Measurements from ENCODE around the gene CABS1.

Gene CABS1

DNA sequence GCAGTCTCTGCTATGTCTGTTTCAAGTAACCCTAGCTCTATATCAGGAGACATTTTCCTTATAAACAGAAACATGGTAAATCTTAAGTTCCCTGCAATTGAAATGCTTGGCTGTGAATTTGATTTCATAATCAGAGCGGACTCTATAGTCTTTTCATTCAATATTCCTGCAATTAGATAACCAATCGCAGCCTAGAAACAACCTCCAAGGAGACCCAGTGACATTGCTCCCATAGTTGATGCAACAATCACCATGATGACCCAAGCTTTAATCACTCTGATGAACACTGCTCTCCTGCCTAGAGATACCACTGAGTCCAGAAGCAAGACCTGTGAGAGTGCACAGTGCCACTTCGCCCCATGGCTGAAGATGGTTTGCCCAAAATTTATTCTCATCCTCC, at the start of gene CABS1:
TSS of gene CABS1 (plus strand) at position 301 of the 400 bp plus-strand sequence. CDS start at position 360, 59 bp downstream.
- ChIA-PET CTCF (no interaction called here), POLR2A (no interaction called here)
- TF ChIP-seq, protein P1, sequence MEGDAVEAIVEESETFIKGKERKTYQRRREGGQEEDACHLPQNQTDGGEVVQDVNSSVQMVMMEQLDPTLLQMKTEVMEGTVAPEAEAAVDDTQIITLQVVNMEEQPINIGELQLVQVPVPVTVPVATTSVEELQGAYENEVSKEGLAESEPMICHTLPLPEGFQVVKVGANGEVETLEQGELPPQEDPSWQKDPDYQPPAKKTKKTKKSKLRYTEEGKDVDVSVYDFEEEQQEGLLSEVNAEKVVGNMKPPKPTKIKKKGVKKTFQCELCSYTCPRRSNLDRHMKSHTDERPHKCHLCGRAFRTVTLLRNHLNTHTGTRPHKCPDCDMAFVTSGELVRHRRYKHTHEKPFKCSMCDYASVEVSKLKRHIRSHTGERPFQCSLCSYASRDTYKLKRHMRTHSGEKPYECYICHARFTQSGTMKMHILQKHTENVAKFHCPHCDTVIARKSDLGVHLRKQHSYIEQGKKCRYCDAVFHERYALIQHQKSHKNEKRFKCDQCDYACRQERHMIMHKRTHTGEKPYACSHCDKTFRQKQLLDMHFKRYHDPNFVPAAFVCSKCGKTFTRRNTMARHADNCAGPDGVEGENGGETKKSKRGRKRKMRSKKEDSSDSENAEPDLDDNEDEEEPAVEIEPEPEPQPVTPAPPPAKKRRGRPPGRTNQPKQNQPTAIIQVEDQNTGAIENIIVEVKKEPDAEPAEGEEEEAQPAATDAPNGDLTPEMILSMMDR (IDR thresholded peaks at IDR 0.05; ENCODE audit: insufficient read depth, low read length, missing control alignments): no peak
- no peak within 1 kb of the TSS for H3K4me3 ChIP-seq (ENCODE audit: low read depth, low read length)
- no peak for DNase-seq (ENCODE audit: low read depth, low spot score)

DNA sequence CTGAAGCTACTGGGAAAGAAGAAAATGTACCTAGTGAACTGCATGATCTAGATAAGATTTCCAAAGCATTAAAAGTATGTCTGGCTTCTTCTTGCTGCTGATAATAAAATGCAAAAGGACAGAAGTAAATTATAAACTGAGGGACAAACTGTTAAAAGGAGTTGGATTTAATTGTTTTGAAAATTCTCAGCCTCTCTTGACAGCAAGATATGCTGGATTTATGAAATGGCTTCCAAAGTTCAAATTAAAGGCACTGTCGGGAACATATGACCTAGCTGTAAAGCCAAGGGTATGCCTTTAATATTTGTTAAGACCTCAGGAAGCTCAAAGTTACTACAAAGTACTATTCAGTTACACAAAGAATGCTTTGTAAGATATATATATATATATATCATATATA, 46.1 kb upstream of the CABS1 start:
- POLR2A ChIA-PET: no interaction called here

DNA sequence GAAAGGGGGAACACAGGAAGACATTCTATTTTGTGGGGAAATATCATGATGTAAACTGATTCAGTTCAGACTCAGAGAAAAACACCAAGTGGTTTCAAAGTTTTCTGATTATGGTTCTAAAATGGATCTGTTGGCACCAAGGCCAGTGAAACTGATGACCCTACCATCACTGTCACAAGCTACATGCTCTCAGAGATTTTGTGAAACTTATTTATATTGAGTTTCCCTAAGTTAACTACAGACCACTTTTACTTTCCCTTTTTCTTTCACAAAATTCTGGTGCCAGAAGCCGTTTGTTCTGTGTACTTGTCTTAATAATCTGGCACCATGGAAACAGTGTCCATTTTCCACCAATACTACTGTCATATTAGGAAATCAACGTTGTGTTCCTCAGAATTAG, 43.4 kb upstream of the CABS1 start:
- ChIA-PET CTCF (no interaction called here), POLR2A (no interaction called here)
- no peak for DNase-seq (ENCODE audit: low read depth, low spot score)
- TF ChIP-seq, protein P1 (IDR thresholded peaks at IDR 0.05; ENCODE audit: insufficient read depth, low read length, missing control alignments): no peak
- no peak overlapping the region for H3K4me3 ChIP-seq (ENCODE audit: low read depth, low read length)

More for the DNA sequence above, 46.1 kb upstream of the CABS1 start:
- DNase-seq (ENCODE audit: low read depth, low spot score): no peak
- TF ChIP-seq, protein P1 (IDR thresholded peaks at IDR 0.05; ENCODE audit: insufficient read depth, low read length, missing control alignments): no peak
- H3K4me3 ChIP-seq (ENCODE audit: low read depth, low read length): no peak overlapping the region
- CTCF ChIA-PET: no interaction called here

DNA sequence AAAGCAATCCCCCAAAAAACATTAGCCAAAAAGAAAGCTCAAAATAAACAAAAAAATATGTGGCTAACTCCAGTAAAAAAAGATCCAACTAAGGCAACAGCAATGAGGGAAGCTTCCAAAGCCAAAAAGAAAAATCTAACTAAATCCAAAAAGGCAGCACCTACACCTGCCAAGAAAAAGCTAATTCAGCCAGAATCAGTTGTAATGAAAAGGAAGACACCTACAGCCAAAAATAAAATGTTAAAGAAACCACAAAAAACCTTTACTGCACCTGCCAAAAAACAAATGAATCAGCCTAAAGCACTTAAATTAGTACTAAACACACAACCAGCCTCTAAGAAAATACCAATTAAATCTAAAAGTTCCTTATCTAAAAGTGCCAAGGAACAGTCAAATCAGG, 37.2 kb upstream of the CABS1 start:
- ChIA-PET POLR2A (no interaction called here), CTCF (no interaction called here)
- no peak for DNase-seq (ENCODE audit: low read depth, low spot score)
- TF ChIP-seq, protein P1 (IDR thresholded peaks at IDR 0.05; ENCODE audit: insufficient read depth, low read length, missing control alignments): no peak
- H3K4me3 ChIP-seq (ENCODE audit: low read depth, low read length): no peak overlapping the region

DNA sequence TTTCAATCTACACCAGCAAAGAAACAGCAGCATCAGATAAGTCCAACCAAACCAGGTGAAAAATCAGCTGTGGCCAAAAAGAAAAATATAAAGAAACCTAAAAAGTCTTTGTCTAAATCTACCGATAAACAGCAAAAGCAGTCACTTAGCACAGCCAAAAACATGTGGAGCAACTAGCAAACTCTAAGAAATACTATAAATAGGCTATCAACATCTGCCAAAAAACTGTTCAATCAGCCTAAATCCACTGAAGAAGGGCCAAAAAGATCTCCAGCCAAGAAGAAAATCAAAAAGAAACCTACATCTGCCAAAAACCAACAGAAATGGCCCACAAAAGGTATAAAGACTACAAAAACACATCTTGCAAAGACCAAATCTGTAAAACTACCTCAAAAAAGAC, 36.7 kb upstream of the CABS1 start:
- CTCF ChIA-PET: no interaction called here
- H3K4me3 ChIP-seq (ENCODE audit: low read depth, low read length): no peak overlapping the region
- POLR2A ChIA-PET: no interaction called here
- DNase-seq (ENCODE audit: low read depth, low spot score): no peak
- TF ChIP-seq, protein P1 (IDR thresholded peaks at IDR 0.05; ENCODE audit: insufficient read depth, low read length, missing control alignments): no peak

DNA sequence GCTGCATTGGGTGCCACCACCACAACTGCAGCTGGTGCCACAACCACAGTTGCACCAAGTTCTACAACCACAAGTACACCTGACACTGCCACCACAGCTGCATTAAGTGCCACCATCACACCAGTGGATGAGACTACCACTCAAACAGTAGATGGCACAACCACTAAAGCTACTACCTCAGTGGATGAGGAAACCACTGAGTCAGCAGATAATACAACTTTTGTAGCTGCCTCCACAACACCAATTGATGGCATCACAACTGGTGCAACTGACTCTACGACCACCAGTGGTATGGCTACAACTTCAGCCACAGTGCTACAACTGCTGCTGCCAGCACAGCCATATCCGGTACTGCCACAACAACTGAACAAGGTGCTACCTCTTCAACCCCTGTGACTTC, 35.1 kb upstream of the CABS1 start:
- no peak overlapping the region for H3K4me3 ChIP-seq (ENCODE audit: low read depth, low read length)
- ChIA-PET POLR2A (no interaction called here), CTCF (no interaction called here)
- TF ChIP-seq, protein P1 (IDR thresholded peaks at IDR 0.05; ENCODE audit: insufficient read depth, low read length, missing control alignments): no peak
- no peak for DNase-seq (ENCODE audit: low read depth, low spot score)

Data from AG04449 (cell line).